Endothelial cell (in vitro differentiated cells): Measurements from ENCODE around the gene ELAVL2. TPM values are rescaled to one million over a fixed set of nuclear protein-coding genes. Genes with fewer than 3 reads are reported as not detected.

Source experiments
- DNase-seq: peaks from one replicate; pipeline ENCODE4 v3.0.0; 2021; ENCODE audit warnings: low spot score
- H3K27ac Mint-ChIP-seq: one replicate; pipeline ENCODE4 v1.8.0; 2021; ENCODE audit warnings: mixed read lengths, inconsistent platforms; ENCODE audit not compliant: unreplicated experiment
- H3K27me3 Mint-ChIP-seq: one replicate; pipeline ENCODE4 v1.8.0; 2021; ENCODE audit warnings: mild to moderate bottlenecking, moderate library complexity, mixed read lengths, inconsistent platforms; ENCODE audit not compliant: unreplicated experiment
- H3K36me3 Mint-ChIP-seq: one replicate; pipeline ENCODE4 v1.8.0; 2021; ENCODE audit warnings: mild to moderate bottlenecking, low read depth, mixed read lengths, inconsistent platforms; ENCODE audit not compliant: unreplicated experiment
- H3K4me1 Mint-ChIP-seq: one replicate; pipeline ENCODE4 v1.8.0; 2021; ENCODE audit warnings: mild to moderate bottlenecking, mixed read lengths, inconsistent platforms; ENCODE audit not compliant: unreplicated experiment
- H3K4me3 Mint-ChIP-seq: one replicate; pipeline ENCODE4 v1.8.0; 2021; ENCODE audit warnings: mild to moderate bottlenecking, mixed read lengths, inconsistent platforms; ENCODE audit not compliant: unreplicated experiment
- H3K9me3 Mint-ChIP-seq: one replicate; pipeline ENCODE4 v1.8.0; 2021; ENCODE audit warnings: mixed read lengths, inconsistent platforms; ENCODE audit not compliant: unreplicated experiment
- CTCF ChIP-seq: fragments of 200-600 bp; sonication (generic); IDR thresholded peaks from one replicate; pipeline ENCODE4 v1.5.0; 2021; ENCODE audit warnings: antibody characterized with exemption; ENCODE audit not compliant: unreplicated experiment
- total RNA-seq: library from RNA; stranded (reverse); fragmentation: NEBNext Ultra II Directional; extraction: Animal tissue kit (Norgen Biotek cat#: 25700); gene quantifications from one replicate; pipeline ENCODE4 v1.2.1, GENCODE V29; 2021; ENCODE audit not compliant: unreplicated experiment

The ELAVL2 gene
- total RNA-seq, 1 donor from 2014 or later: 10.3 TPM

- no peaks in the 10 kb centered on the region for H3K27me3 Mint-ChIP-seq
- no peaks in the 10 kb centered on the region for H3K36me3 Mint-ChIP-seq
- no peak overlapping the region for H3K4me3 Mint-ChIP-seq
- DNase-seq: no peak
- TF ChIP-seq CTCF: no peak
- H3K27ac Mint-ChIP-seq: peak overlapping the region; percentile 91
- peaks cover 39% of the 10 kb centered on the region for H3K4me1 Mint-ChIP-seq
- no peaks in the 10 kb centered on the region for H3K9me3 Mint-ChIP-seq
Measured at GRCh38 chr9:23682891-23683431, 143.1 kb downstream of the ELAVL2 start.

GRCh38 chr9:23682352-23682751, 143.7 kb downstream of the ELAVL2 start:
- Mint-ChIP-seq H3K4me3 (no peak overlapping the region), H3K36me3 (no peaks in the 10 kb centered on the region), H3K27ac (peak overlapping the region; percentile 91), H3K27me3 (no peaks in the 10 kb centered on the region), H3K4me1 (peaks cover 39% of the 10 kb centered on the region), H3K9me3 (no peaks in the 10 kb centered on the region)
- no peak for DNase-seq
- no peak for TF ChIP-seq CTCF

- Mint-ChIP-seq H3K27me3 (no peaks in the 10 kb centered on the region), H3K9me3 (no peaks in the 10 kb centered on the region), H3K27ac (no peak overlapping the region), H3K4me3 (no peak overlapping the region), H3K36me3 (peaks cover 6% of the 10 kb centered on the region), H3K4me1 (peaks cover 25% of the 10 kb centered on the region)
- DNase-seq: no peak
- TF ChIP-seq CTCF: no peak
Measured at GRCh38 chr9:23677446-23677845, 148.6 kb downstream of the ELAVL2 start.

GRCh38 chr9:23674016-23674585, 151.9 kb downstream of the ELAVL2 start:
- no peak for TF ChIP-seq CTCF
- H3K27ac Mint-ChIP-seq: peak overlapping the region; percentile 17
- H3K36me3 Mint-ChIP-seq: peaks cover 9% of the 10 kb centered on the region
- no peak for DNase-seq
- H3K9me3 Mint-ChIP-seq: no peaks in the 10 kb centered on the region
- no peak overlapping the region for H3K4me3 Mint-ChIP-seq
- peaks cover 10% of the 10 kb centered on the region for H3K4me1 Mint-ChIP-seq
- no peaks in the 10 kb centered on the region for H3K27me3 Mint-ChIP-seq

- H3K4me1 Mint-ChIP-seq: peaks cover 6% of the 10 kb centered on the region
- TF ChIP-seq CTCF: no peak
- no peak for DNase-seq
- H3K27me3 Mint-ChIP-seq: no peaks in the 10 kb centered on the region
- no peaks in the 10 kb centered on the region for H3K9me3 Mint-ChIP-seq
- H3K4me3 Mint-ChIP-seq: no peak overlapping the region
- no peak overlapping the region for H3K27ac Mint-ChIP-seq
- peaks cover 12% of the 10 kb centered on the region for H3K36me3 Mint-ChIP-seq
Measured at GRCh38 chr9:23672151-23672550, 153.9 kb downstream of the ELAVL2 start.
